PC-9 (cell line): ENCODE data around the gene CBY2.

ENCODE experiments used
- CTCF ChIP-seq: fragments of 200-600 bp; sonication (generic); conservative IDR thresholded peaks from 2 replicates; pipeline ENCODE4 v1.6.1; 2017; ENCODE audit warnings: mixed run types, antibody characterized with exemption, mild to moderate bottlenecking, moderate library complexity
- EZH2 ChIP-seq: fragments of 200-600 bp; sonication (generic); IDR thresholded peaks from 2 replicates; pipeline ENCODE4 v1.8.0; 2017; ENCODE audit warnings: antibody characterized with exemption, low read depth

DNA sequence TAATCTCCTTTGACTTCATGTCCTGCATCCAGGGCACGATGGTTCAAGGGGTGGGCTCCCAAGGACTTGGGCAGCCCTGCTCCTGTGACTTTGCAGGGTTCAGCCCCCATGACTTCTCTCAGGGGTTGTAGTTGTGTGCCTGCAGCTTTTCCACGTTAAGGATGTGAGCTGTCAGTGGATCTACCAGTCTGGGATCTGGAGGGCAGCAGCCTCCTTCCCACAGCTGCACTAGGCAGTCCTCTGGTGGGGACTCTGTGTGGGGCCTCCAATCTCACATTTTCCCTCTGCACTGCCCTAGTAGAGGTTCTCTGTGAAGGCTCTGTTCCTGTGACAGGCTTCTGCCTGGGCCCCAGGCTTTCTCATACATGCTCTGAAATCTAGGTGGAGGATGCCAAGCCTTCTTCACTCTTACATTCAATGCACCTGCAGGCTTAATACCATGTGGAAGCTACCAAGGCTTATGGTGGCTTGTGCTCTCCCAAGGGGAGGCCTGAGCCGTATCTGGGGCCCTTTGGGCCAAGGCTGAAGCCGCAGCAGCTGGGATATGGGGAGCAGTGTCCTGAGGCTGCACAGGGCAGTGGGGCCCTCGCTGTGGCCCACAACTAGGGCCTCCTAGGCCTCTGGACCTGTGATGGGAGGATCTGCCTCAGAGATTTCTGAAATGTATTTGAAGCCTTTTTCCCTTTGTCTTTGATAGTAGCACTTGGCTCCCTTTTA lies 47.3 kb upstream of the CBY2 start:
- TF ChIP-seq CTCF (no peak), EZH2 (no peak)
